UCSD-AML1 (cell line): ENCODE results near the gene OGDH.
"Not testable (repeated sequence)": the region's sequence is repeated elsewhere in the genome, so short reads cannot be mapped to it uniquely, and the experiment has no call there.

Experiments used
- DNase-seq: peaks from one replicate; lab custom pipeline; 2025; ENCODE audit not compliant: unreplicated experiment; lab: John Stamatoyannopoulos, UW

OGDH gene

DNA sequence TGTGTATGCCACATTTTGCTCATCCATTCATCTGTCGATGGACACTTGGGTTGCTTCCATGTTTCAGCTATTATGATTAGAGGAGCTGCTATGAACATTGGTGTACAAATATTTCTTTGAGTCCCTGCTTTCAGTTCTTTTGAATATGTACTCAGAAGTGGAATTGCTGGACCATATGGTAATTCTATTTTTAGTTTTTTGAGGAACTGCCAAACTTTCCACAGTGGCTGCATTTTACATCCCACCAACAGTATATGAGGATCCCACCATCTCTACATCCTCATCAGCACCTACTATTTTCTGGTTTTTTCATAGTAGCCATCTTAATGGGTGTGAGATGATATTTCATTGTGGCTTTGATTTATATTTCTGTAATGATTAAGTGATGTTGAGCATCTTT, 97.5 kb downstream of the OGDH start:
- no peak for DNase-seq

GRCh38 chr7:44705434-44705833, 99.0 kb downstream of the OGDH start:
- DNase-seq = no peak

GRCh38 chr7:44706788-44707557, 100.5 kb downstream of the OGDH start:
- DNase-seq = no peak

DNA sequence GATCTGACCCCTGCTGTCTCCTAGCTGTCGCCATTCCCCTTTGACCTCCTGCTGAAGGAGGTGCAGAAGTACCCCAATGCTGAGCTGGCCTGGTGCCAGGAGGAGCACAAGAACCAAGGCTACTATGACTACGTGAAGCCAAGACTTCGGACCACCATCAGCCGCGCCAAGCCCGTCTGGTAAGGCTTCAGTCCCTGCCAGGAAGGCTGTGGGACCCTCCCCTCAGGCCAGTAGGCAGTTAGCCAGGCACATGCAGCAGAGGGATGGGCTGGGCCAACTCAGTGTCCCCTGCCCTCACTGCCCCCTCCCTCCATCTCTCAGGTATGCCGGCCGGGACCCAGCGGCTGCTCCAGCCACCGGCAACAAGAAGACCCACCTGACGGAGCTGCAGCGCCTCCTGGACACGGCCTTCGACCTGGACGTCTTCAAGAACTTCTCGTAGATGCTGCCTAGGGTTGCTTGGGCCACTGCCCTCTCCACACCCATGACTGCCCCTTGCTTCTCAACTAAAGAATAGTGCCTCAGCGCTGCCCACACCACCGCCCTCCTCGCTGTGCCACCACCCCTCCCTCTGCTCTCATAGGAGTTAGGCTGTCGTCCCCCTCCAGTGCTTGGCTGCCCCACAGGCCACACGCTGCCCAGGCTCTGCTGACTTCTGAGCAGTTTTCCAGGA, 101.3 kb downstream of the OGDH start:
- no peak for DNase-seq

GRCh38 chr7:44709011-44709915, 102.8 kb downstream of the OGDH start:
- DNase-seq = no peak

DNA sequence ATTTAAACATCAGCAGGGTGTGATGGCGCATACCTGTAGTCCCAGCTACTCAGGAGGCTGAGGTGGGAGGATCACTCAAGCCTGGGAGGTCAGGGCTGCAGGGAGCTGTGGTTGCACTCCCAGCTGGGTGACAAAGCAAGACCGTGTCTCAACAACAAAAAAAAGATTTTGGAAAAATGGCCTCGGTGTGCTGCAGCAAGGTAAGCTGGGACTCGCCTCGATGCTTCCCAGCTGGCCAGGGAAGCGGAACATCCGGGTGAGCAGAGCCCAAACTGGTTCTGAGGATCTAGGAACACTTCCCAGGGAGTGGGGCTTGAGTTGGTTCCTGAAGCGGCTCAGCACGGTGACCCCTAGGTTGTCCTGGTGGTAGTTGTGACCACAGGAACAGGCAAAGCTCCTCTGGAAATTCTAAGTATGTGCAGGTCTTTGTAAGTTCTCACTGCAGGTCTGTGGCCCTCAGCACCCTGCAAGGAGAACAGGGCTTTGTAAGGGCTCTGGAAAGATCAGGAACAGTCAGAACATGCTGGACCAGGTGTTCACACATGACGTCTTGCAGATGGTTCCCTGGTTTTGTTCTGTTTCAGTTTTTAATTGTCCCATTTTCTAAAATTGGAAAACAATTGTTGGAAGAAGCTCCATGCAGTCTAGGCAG, 103.6 kb downstream of the OGDH start:
- DNase-seq = no peak

DNA sequence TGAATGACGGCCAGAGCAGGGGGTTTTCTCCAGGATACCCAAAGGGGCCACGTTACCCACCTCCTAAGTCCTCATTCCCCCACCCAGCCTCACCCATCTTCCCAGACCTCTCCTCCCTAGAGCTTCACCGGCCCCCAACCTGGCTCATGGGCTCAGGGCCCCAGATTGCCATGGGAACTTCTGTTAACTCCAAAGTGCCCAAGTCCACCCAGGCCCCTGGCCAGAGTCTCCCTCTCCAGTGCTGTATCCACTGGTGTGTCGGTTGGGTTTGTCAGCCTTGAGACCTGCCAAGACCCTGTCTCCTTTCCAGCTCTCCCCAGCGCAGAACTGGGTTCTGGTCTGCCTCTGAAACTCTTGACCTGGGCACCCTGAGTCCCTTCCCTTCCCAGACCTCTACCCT, 105.1 kb downstream of the OGDH start:
- DNase-seq = no peak

DNA sequence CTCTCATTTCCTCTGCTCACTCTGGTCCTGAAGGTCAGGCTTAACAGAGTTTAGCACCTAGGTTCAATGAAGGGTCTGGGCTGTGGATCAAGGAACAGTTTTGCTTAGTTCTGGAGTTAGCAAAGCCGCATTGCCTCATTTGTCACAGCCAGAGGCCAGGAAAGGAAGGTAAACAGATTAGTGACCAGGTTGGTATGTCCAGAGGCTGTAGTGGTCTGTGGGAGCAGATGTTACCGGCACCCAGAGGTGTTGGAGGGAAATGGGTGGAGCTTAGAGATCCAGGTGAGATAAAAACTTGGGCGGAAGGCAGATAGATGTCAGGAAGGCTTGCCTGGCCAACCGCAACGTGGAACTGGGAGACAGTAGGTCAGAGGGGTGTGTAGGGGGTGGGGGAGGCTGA, 105.6 kb downstream of the OGDH start:
- DNase-seq = no peak

GRCh38 chr7:44713141-44713540, 106.7 kb downstream of the OGDH start:
- DNase-seq = no peak

DNA sequence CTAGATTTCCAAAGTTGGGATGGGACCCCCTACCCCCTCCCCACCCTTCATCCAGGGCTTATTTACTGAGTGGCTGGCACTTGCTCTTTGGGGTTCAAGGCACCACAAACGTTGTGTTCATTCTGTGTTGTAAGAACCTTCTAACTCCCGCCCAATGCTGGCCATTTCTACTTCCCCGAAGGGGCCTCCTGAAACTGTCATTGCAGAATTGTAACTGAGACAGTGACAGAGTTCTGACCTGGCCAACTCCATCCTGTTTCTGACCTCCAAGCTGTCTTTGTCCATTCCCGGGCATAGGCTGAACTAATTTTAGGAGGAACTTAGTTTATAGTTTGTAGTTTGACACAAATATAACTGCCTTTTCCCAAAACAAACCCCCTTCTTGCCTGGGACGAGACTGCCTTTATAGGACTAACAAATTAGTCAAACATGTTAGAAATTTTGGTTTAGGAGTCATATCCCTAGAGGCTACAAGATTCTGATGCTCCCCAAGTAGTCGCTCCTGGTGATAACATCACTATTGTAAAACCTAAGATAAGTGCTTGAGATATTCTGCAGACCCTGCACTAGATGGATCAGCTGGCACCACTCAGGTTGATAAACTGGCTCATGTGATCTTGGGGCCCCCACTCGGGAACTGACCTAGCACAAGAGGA, 107.4 kb downstream of the OGDH start:
- DNase-seq = no peak

GRCh38 chr7:44716205-44716604, 109.8 kb downstream of the OGDH start:
- no peak for DNase-seq

DNA sequence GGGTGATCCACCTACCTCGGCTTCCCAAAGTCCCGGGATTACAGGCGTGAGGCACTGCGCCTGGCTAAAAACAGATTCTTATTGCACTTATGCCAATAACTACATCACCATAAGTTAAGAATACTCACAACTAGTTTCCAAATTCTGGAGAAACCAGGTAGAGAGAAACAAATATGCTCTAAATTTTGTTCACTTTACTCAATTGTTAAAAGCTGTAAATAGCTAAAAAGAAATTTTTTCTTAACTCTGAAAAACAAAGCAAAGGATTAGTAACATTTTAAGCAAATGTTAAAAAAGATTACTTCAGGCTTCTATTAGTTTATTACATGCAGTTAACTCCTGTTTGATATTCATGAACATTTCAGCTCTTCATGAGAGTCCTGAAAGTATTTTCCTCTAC, 113.9 kb downstream of the OGDH start:
- no peak for DNase-seq

GRCh38 chr7:44724276-44724675, 117.8 kb downstream of the OGDH start:
- no peak for DNase-seq

GRCh38 chr7:44726250-44726649, 119.8 kb downstream of the OGDH start:
- DNase-seq = not testable (repeated sequence)

GRCh38 chr7:44727158-44727936, 120.9 kb downstream of the OGDH start:
- DNase-seq = peak; percentile 15

DNA sequence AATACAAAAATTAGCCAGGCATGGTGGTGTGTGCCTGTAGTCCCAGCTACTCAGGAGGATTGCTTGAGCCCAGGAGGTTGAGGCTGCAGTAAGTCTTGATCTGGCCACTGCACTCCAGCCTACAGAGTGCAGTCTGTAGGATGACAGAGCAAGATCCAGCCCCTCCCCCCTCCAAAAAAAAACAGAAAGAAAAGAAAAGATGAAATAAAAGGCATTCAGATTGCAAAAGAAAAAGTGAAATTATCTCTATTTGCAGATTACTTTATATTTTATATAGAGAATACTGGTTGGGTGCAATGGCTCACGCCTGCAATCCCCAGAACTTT, 121.5 kb downstream of the OGDH start:
- no peak for DNase-seq

GRCh38 chr7:44729949-44730590, 123.6 kb downstream of the OGDH start:
- peak; percentile 10 for DNase-seq

GRCh38 chr7:44732971-44733370, 126.5 kb downstream of the OGDH start:
- not testable (repeated sequence) for DNase-seq

- no peak for DNase-seq
Measured at GRCh38 chr7:44733708-44734481, 127.5 kb downstream of the OGDH start.
